Measurements from ENCODE around the gene RACK1.

DNA sequence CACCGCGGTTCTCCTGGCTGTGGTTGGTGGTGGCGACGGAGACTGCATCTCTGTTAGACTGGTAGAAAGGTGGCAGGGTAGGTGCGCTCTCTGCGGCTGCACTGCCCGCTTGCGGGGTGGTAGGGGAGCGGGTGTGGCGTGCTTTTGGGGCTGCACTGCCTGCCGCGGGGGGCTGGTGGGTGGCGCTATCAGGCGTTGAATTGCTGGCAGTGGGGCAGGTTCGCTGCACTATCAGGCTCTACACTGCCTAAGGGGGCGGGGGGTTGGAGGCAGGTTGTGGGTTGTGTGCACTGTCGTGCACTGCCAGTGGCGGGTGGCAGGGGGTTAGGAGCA lies 38.2 kb upstream of the RACK1 start:
- TF ChIP-seq, protein P1, sequence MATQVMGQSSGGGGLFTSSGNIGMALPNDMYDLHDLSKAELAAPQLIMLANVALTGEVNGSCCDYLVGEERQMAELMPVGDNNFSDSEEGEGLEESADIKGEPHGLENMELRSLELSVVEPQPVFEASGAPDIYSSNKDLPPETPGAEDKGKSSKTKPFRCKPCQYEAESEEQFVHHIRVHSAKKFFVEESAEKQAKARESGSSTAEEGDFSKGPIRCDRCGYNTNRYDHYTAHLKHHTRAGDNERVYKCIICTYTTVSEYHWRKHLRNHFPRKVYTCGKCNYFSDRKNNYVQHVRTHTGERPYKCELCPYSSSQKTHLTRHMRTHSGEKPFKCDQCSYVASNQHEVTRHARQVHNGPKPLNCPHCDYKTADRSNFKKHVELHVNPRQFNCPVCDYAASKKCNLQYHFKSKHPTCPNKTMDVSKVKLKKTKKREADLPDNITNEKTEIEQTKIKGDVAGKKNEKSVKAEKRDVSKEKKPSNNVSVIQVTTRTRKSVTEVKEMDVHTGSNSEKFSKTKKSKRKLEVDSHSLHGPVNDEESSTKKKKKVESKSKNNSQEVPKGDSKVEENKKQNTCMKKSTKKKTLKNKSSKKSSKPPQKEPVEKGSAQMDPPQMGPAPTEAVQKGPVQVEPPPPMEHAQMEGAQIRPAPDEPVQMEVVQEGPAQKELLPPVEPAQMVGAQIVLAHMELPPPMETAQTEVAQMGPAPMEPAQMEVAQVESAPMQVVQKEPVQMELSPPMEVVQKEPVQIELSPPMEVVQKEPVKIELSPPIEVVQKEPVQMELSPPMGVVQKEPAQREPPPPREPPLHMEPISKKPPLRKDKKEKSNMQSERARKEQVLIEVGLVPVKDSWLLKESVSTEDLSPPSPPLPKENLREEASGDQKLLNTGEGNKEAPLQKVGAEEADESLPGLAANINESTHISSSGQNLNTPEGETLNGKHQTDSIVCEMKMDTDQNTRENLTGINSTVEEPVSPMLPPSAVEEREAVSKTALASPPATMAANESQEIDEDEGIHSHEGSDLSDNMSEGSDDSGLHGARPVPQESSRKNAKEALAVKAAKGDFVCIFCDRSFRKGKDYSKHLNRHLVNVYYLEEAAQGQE (IDR thresholded peaks at IDR 0.05; ENCODE audit: borderline replicate concordance in 1 of 2, low read depth in 1 of 2, low read length in 2 of 2) = no peak
- TF ChIP-seq U2AF2 (IDR thresholded peaks at IDR 0.05; ENCODE audit: low read depth, low read length) (no peak), CTCF (CRISPR knock-in tag; IDR thresholded peaks at IDR 0.05) (no peak), POLR2A (IDR thresholded peaks at IDR 0.05; ENCODE audit: insufficient read depth in 1 of 2, low read depth in 2 of 2, low read length in 2 of 2) (no peak), ZFX (CRISPR knock-in tag; IDR thresholded peaks at IDR 0.05; ENCODE audit: low read depth) (no peak)

Measured in HepG2 (cell line).